H9 (cell line): ENCODE data around the gene HYI. TPM values are rescaled to one million over a fixed set of nuclear protein-coding genes. Genes with fewer than 3 reads are reported as not detected.

Experiments used
- DNase-seq: peaks from one replicate; pipeline ENCODE4 v3.0.0-alpha.2; 2017
- H2AFZ ChIP-seq: one replicate; pipeline ENCODE4 v1.6.1; 2013; ENCODE audit warnings: mild to moderate bottlenecking, low read length, control low read depth, moderate library complexity
- H2AK5ac ChIP-seq: 2 replicates; pipeline ENCODE4 v1.6.1; 2013; ENCODE audit warnings: low read length, control low read depth, mixed read lengths; ENCODE audit not compliant: insufficient read length
- H2BK120ac ChIP-seq: one replicate; pipeline ENCODE4 v1.6.1; 2013; ENCODE audit warnings: low read depth, mild to moderate bottlenecking, low read length, control low read depth, inconsistent platforms; ENCODE audit not compliant: poor library complexity, severe bottlenecking
- H2BK12ac ChIP-seq: 2 replicates; pipeline ENCODE4 v1.6.1; 2013; ENCODE audit warnings: low read length, control low read depth, mixed read lengths, low read depth; ENCODE audit not compliant: insufficient read length
- H2BK15ac ChIP-seq: 2 replicates; pipeline ENCODE4 v1.6.1; 2013; ENCODE audit warnings: low read depth, low read length, control low read depth
- H2BK20ac ChIP-seq: one replicate; pipeline ENCODE4 v1.6.1; 2013; ENCODE audit warnings: low read depth, mild to moderate bottlenecking, low read length, control low read depth, inconsistent platforms; ENCODE audit not compliant: poor library complexity, severe bottlenecking
- H2BK5ac ChIP-seq: 2 replicates; pipeline ENCODE4 v1.6.1; 2013; ENCODE audit warnings: low read length, control low read depth, mixed read lengths; ENCODE audit not compliant: insufficient read length
- H3K14ac ChIP-seq: 2 replicates; pipeline ENCODE4 v1.6.1; 2013; ENCODE audit warnings: low read length, control low read depth; ENCODE audit not compliant: insufficient read depth
- H3K18ac ChIP-seq: 2 replicates; pipeline ENCODE4 v1.6.1; 2013; ENCODE audit warnings: low read depth, mild to moderate bottlenecking, mixed read lengths, low read length, control low read depth; ENCODE audit not compliant: insufficient read length
- H3K23ac ChIP-seq: 2 replicates; pipeline ENCODE4 v1.6.1; 2013; ENCODE audit warnings: low read length, control low read depth, mixed read lengths, low read depth; ENCODE audit not compliant: insufficient read length
- H3K23me2 ChIP-seq: 2 replicates; pipeline ENCODE4 v1.6.1; 2013; ENCODE audit warnings: low read depth, mild to moderate bottlenecking, mixed read lengths, low read length, control low read depth; ENCODE audit not compliant: insufficient read length, poor library complexity, severe bottlenecking
- H3K27ac ChIP-seq: 2 replicates; pipeline ENCODE4 v1.5.1; 2013; ENCODE audit warnings: low read length, control low read depth, mixed read lengths, low read depth; ENCODE audit not compliant: insufficient read length
- H3K27me3 ChIP-seq: 2 replicates; pipeline ENCODE4 v1.6.1; 2013; ENCODE audit warnings: low read length, control low read depth, inconsistent platforms; ENCODE audit not compliant: insufficient read depth
- H3K4ac ChIP-seq: 2 replicates; pipeline ENCODE4 v1.6.1; 2013; ENCODE audit warnings: low read depth, mild to moderate bottlenecking, control low read depth, inconsistent platforms, low read length, moderate library complexity
- H3K4me1 ChIP-seq: 2 replicates; pipeline ENCODE4 v1.6.1; 2013; ENCODE audit warnings: low read length, control low read depth, inconsistent platforms; ENCODE audit not compliant: insufficient read depth
- H3K4me2 ChIP-seq: 2 replicates; pipeline ENCODE4 v1.6.1; 2013; ENCODE audit warnings: low read length, control low read depth, mixed read lengths; ENCODE audit not compliant: insufficient read length, insufficient read depth
- H3K56ac ChIP-seq: 2 replicates; pipeline ENCODE4 v1.6.1; 2013; ENCODE audit warnings: low read depth, mild to moderate bottlenecking, mixed read lengths, low read length, control low read depth; ENCODE audit not compliant: insufficient read length
- H3K79me1 ChIP-seq: 2 replicates; pipeline ENCODE4 v1.6.1; 2013; ENCODE audit warnings: low read depth, mild to moderate bottlenecking, moderate library complexity, low read length, control low read depth, inconsistent platforms; ENCODE audit not compliant: insufficient read depth, poor library complexity, severe bottlenecking
- H3K79me2 ChIP-seq: 2 replicates; pipeline ENCODE4 v1.6.1; 2013; ENCODE audit warnings: low read length, control low read depth, inconsistent platforms; ENCODE audit not compliant: insufficient read depth
- H3K9ac ChIP-seq: 2 replicates; pipeline ENCODE4 v1.6.1; 2013; ENCODE audit warnings: low read length, control low read depth, mixed read lengths; ENCODE audit not compliant: insufficient read length; ENCODE audit errors: extremely low read depth
- H3K9me3 ChIP-seq: one replicate; pipeline ENCODE4 v1.6.1; 2013; ENCODE audit warnings: low read depth, low read length, inconsistent platforms; ENCODE audit not compliant: control insufficient read depth
- H3T11ph ChIP-seq: one replicate; pipeline ENCODE4 v1.6.1; 2013; ENCODE audit warnings: mild to moderate bottlenecking, low read length, control low read depth, inconsistent platforms
- H4K20me1 ChIP-seq: one replicate; pipeline ENCODE4 v1.6.1; 2013; ENCODE audit not compliant: control insufficient read depth, insufficient read length, insufficient read depth
- H4K5ac ChIP-seq: 2 replicates; pipeline ENCODE4 v1.6.1; 2013; ENCODE audit warnings: low read depth, mild to moderate bottlenecking, mixed read lengths, low read length, control low read depth; ENCODE audit not compliant: insufficient read length
- H4K8ac ChIP-seq: replicated peaks from 2 replicates; pipeline ENCODE4 v1.6.1; 2013; ENCODE audit warnings: low read length, control low read depth, mixed read lengths, low read depth; ENCODE audit not compliant: insufficient read length
- H4K91ac ChIP-seq: 2 replicates; pipeline ENCODE4 v1.6.1; 2013; ENCODE audit warnings: low read depth, mild to moderate bottlenecking, moderate library complexity, mixed read lengths, low read length, control low read depth; ENCODE audit not compliant: insufficient read length
- H3K27ac Mint-ChIP-seq, 3 experiments: 2 replicates in 2 of 3; 3 replicates in 1 of 3; pipeline ENCODE4 v1.8.0; 2020 to 2021; ENCODE audit warnings: mixed read lengths in 3 of 3, mild to moderate bottlenecking in 1 of 3, moderate library complexity in 1 of 3
- H3K27me3 Mint-ChIP-seq: 2 replicates; pipeline ENCODE4 v1.8.0; 2021; ENCODE audit warnings: low read depth, mild to moderate bottlenecking, moderate library complexity, mixed read lengths
- H3K36me3 Mint-ChIP-seq, 3 experiments: 2 replicates in 2 of 3; 3 replicates in 1 of 3; pipeline ENCODE4 v1.8.0; 2020 to 2021; ENCODE audit warnings: low read depth in 3 of 3, mixed read lengths in 3 of 3; ENCODE audit not compliant: insufficient read depth in 1 of 3
- H3K4me1 Mint-ChIP-seq, 2 experiments: 2 replicates each; pipeline ENCODE4 v1.8.0; 2020; ENCODE audit warnings: mixed read lengths in 2 of 2
- H3K4me3 Mint-ChIP-seq, 2 experiments: 2 replicates in 1 of 2; 3 replicates in 1 of 2; pipeline ENCODE4 v1.8.0; 2020 to 2021; ENCODE audit warnings: mild to moderate bottlenecking in 2 of 2, mixed read lengths in 2 of 2, moderate library complexity in 1 of 2
- H3K9me3 Mint-ChIP-seq, 2 experiments: 2 replicates in 1 of 2; 3 replicates in 1 of 2; pipeline ENCODE4 v1.8.0; 2020; ENCODE audit warnings: mild to moderate bottlenecking in 2 of 2, mixed read lengths in 2 of 2, moderate library complexity in 1 of 2
- WGBS: extraction: QIAGEN DNeasy Blood & Tissue Kit; methylation state at CpG from one replicate; pipeline ENCODE4 v1.1.7; 2013; ENCODE audit warnings: missing lambda C conversion rate, low lambda C conversion rate, mixed read lengths; ENCODE audit not compliant: insufficient read length; ENCODE audit errors: extremely low coverage; 5-methylcytosine and 5-hydroxymethylcytosine counted together
- total RNA-seq: library from RNA; stranded (reverse); gene quantifications from 2 replicates; pipeline ENCODE4 v1.2.1, GENCODE V29; 2021
- TF ChIP-seq, protein P1 (sequence below): fragments of 200-600 bp; sonication (generic); conservative IDR thresholded peaks from 3 replicates; pipeline ENCODE4 v1.8.0; 2021; ENCODE audit warnings: antibody characterized with exemption, mild to moderate bottlenecking

HYI gene
- total RNA-seq, 1 experiment from 2014 or later = 16.1 TPM

DNA sequence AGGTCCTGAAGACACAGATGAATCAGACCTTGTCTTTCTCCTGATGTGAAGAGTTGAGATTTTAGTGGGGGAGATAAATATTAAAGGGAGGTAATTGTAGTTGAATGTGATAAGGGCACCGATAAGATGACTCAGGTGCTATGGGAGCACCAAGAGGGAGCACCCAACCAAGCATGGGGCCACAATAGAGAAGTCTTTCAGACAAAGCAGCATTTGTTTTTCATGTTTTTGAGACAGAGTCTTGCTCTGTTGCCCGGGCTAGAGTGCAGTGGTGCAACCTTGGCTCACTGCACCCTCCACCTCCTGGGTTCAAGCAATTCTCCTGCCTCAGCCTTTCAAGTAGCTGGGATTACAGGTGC lies 47.9 kb downstream of the HYI start:
- Histone ChIP-seq H3K14ac (no peak overlapping the region), H4K8ac (no peak overlapping the region), H2BK15ac (no peak overlapping the region), H4K91ac (no peak overlapping the region), H4K20me1 (no peaks in the 10 kb centered on the region), H4K5ac (no peak overlapping the region), H3K27ac (no peak overlapping the region), H3K4ac (no peak overlapping the region), H3T11ph (no peak overlapping the region), H3K79me1 (no peaks in the 10 kb centered on the region), H3K4me1 (no peaks in the 10 kb centered on the region), H2BK20ac (no peak overlapping the region), H3K56ac (no peak overlapping the region), H2BK5ac (no peak overlapping the region), H3K9me3 (no peaks in the 10 kb centered on the region), H3K23me2 (no peaks in the 10 kb centered on the region), H2BK12ac (no peak overlapping the region), H3K9ac (no peak overlapping the region), H3K18ac (no peak overlapping the region), H3K79me2 (no peaks in the 10 kb centered on the region; the same call in 1 of the 2 replicates), H2BK120ac (no peak overlapping the region), H2AK5ac (no peak overlapping the region), H3K23ac (no peak overlapping the region), H2AFZ (no peak overlapping the region), H3K27me3 (no peaks in the 10 kb centered on the region), H3K4me2 (no peak overlapping the region)
- Mint-ChIP-seq H3K36me3 (peaks cover 4 to 52% (median 28%) of the 10 kb centered on the region in 3 experiments; a peak in 6 of 7 replicates), H3K9me3 (no peaks in the 10 kb centered on the region), H3K27me3 (no peaks in the 10 kb centered on the region), H3K4me3 (no peak overlapping the region), H3K4me1 (no peaks in the 10 kb centered on the region), H3K27ac (no peak overlapping the region; a peak in 1 of 7 replicates)
- TF ChIP-seq, protein P1, sequence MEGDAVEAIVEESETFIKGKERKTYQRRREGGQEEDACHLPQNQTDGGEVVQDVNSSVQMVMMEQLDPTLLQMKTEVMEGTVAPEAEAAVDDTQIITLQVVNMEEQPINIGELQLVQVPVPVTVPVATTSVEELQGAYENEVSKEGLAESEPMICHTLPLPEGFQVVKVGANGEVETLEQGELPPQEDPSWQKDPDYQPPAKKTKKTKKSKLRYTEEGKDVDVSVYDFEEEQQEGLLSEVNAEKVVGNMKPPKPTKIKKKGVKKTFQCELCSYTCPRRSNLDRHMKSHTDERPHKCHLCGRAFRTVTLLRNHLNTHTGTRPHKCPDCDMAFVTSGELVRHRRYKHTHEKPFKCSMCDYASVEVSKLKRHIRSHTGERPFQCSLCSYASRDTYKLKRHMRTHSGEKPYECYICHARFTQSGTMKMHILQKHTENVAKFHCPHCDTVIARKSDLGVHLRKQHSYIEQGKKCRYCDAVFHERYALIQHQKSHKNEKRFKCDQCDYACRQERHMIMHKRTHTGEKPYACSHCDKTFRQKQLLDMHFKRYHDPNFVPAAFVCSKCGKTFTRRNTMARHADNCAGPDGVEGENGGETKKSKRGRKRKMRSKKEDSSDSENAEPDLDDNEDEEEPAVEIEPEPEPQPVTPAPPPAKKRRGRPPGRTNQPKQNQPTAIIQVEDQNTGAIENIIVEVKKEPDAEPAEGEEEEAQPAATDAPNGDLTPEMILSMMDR = no peak
- no peak for DNase-seq
- 100% methylated on average over 1 of the region's 2 CpGs for WGBS
